GM19240 (cell line): Measurements from ENCODE around the gene NR2C1.
"Not testable (repeated sequence)": the region's sequence is repeated elsewhere in the genome, so short reads cannot be mapped to it uniquely, and the experiment has no call there.

ENCODE experiments used
- DNase-seq: peaks from one replicate; pipeline ENCODE4 v3.0.0; 2011; ENCODE audit warnings: low spot score; ENCODE audit not compliant: insufficient read length

The NR2C1 gene

DNA sequence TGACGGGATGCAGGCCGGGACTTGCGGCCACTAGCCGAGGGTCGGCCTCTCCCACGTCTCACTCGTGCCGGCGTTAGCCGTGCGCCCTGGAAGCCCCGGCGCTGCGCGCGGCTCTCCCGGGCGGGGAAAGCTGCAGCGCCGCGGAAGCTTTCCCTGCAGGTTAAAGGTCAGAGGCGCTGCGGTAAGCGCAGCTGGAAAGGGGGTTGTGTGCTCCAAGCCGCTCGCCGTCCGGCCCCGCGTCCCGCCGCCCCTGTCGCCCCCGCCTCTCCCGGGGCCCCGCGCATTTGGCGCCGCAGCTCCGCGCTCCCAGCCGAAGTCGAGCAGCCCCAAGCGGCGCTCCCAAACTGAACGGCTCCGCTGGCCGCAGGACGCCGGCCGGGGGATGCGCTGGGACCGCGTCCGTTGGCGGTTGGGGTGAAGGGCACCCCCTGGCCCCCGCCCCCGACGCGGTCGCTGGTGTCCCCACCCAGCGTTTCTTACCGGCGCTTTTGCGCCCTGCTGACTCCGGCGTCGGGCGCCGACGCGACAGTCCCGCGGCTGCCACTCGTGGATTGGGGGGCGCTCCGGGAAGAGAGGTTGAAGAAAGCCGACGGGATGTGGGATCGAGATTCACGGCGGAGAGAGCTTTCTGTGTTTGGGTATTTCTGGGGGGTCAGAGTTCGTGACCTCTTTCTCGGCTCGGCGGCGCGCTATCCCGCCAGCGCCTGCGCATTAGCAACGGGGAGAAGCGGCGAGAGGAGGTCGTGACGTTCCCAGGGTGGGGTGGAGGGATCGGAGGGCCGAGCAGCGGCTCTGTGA is at the start of gene NR2C1:
TSS of gene NR2C1 (minus strand) at position 719 of the 798 bp plus-strand sequence. CDS start 6,234 bp downstream, outside the sequence.
- DNase-seq: peak; percentile 97

GRCh38 chr12:95118788-95119179 is 45.4 kb upstream of the NR2C1 start:
- DNase-seq: no peak

DNA sequence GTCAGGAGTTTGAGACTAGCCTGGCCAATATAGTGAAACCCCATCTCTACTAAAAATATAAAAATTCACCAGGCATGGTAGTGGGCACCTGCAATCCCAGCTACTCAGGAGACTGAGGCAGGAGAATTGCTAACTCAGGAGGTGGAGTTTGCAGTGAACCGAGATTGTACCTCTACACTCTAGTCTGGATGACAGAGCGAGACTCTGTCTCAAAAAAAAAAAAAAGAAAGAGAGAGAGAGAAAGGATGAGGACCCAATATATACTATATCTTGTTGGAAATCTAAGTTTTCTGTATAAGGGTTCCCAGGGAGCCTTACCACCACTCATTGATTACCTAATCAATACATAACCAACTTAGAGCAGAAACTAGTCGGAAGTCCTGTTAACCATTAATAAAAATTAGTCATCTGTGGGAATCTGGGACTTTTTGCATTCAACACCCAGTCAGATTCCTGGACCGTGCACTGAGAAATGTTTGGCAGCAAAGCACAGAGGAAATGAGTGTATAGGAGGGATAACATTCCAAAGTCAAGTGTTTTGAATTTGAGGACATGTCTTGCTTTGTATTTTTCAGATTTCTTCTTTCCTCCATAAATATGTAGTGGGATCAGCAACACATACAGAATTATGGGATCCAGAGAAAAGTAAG is 44.8 kb upstream of the NR2C1 start:
- DNase-seq: no peak

DNA sequence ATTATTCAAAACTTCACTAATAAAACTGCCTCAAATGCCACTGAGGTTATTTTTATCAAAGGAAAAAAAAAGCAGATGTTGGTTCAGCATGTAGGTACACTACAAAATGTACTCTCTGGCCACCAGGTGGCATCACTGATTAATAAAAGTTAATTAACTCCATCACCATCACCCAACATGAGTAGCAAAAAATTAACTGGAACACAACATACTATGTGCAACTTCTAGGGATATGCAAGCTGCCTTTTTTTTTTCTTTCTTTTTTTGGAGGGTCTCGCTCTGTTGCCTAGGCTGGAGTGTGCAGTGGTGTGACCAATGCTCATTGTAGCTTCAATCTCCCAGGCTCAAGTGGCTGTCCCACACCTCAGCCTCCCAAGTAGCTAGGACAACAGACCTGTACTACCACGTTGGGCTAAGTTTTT is 43.8 kb upstream of the NR2C1 start:
- DNase-seq: peak; percentile 38

- DNase-seq: peak; percentile 6
Observed at GRCh38 chr12:95116773-95117172, 43.4 kb upstream of the NR2C1 start.

GRCh38 chr12:95116341-95116740 is 42.9 kb upstream of the NR2C1 start:
- no peak for DNase-seq

DNA sequence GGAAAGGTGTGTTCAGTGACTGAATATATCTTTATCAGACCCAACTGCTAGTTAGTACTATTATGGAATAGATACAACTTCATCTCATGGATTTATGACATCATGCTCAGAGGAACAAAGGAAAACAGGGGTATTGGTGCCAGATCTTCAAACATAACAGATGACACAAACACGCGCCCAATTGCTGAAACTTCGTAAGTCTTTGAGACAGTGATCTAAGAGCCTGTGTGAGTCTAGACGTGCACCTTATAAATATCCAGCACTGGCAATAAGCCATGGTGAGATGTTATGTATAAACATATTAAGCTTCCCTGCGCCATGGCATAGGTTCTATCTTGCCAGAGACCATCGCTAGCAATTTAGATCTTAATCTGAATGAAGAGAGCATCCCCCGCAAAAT is 42.2 kb upstream of the NR2C1 start:
- no peak for DNase-seq

DNA sequence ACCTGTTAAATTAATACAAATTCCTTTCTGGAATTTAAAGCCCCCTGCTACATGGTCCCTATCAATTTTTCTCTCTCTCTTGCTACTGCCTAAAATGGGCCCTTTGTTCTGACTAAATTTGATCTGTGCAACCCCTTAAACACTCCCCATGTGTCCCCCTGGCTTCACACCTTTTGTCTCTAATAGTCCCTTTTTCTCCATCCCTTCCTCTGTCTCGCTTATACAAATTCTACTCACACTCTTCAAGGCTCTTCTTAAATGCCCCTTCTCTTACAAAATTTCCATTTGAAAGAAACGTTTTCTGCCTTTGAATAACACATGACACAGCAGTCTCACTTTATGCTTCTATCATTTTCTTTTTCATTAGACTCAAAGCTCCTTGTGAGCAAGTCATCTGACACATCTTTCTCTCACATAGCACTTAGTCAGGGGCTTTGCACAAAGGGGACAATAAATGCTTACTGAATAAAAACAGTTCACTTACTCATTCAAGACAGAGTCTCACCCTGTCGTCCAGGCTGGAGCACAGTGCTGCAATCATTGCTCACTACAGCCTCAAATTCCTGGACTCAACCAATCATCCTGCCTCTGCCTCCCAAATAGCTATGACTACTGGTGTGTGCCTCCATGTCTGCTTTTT is 41.5 kb upstream of the NR2C1 start:
- DNase-seq: no peak

DNA sequence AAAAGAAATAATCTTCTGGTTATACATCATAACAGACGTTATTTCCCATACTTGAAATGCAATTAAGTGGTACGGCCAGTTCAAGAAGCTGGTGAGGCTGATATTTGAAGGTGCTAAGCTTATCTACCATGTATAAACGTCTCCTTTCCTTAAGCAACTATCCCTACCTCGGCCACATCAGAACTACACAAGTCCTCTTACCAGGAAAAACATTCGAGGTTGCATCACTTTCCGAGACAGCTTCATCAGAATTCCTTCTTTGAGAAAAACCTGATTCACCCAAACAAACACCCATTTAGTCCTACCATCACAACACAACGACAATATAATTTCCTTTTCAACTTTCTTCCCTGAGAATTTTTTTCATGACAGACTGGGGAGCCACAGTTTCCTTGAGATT is 33.9 kb upstream of the NR2C1 start:
- no peak for DNase-seq

GRCh38 chr12:95105540-95105939 is 32.1 kb upstream of the NR2C1 start:
- DNase-seq: no peak

DNA sequence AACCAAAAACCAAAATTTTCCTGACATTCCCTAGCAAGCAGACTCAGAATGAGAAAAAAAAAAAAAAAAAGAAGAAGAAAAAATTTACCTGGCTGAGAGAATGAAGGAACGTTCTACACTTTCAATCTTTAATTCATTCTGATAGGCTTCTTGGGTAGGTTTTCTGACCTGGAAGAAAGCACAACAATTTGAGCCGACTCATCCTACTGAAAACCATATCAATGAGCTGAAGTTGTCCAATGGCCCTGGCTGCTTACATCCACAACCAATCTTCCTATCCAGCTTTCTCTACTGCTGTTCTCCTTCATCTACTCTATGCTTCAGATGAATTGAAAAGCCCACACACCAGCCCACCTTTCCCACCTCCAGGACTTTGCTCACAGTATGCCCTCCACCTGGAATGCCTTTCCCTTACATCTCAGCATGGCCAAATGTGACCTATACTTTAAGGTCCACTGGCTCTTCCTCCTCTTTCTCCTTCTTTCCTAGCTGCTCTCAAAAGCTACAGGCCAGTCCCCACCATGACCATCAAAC is 31.6 kb upstream of the NR2C1 start:
- no peak for DNase-seq

- peak; percentile 31 for DNase-seq
Observed at GRCh38 chr12:95102916-95103671, 29.7 kb upstream of the NR2C1 start.

GRCh38 chr12:95101957-95102356 is 28.5 kb upstream of the NR2C1 start:
- DNase-seq: not testable (repeated sequence)

DNA sequence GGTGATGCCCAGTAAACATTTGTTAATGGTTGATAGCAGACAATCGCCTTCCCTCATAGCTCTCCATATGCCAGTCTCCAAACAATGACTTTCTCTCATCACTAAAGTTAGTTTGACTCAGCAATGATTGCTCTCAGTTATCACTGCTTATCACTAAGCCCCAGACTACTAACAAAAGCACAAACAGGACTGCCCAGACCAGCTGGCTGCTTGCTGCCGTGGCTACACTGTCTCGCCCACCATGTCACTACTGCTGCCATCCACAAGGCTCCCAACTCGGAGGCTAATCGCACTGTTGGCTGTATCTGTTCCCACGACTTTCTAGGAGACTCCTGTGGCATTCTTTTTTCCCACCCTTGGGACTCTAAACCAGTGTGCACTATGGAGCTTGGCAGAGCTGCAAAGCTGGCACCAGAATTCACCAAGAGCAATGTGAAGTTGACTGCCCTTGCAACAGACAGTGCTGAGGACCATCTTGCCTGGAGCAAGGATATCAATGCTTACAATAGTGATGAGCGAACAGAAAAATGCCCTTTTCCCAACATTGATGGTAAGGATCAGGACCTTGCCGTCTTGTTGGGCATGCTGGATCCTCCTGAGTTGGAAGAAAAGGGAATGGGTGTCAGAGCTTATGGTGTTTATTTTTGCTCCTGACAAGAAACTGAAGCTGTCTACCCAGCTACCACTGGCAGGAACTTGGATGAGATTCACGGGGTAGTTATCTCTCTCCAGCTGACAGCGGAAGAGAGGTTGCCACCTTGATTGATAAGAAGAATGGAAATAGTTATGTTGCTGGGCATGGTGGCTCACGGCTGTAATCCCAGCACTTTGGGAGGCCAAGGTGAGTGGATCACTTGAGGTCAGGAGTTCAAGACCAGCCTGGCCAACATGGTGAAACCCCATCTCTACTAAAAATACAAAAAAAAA is 27.1 kb upstream of the NR2C1 start:
- no peak for DNase-seq

DNA sequence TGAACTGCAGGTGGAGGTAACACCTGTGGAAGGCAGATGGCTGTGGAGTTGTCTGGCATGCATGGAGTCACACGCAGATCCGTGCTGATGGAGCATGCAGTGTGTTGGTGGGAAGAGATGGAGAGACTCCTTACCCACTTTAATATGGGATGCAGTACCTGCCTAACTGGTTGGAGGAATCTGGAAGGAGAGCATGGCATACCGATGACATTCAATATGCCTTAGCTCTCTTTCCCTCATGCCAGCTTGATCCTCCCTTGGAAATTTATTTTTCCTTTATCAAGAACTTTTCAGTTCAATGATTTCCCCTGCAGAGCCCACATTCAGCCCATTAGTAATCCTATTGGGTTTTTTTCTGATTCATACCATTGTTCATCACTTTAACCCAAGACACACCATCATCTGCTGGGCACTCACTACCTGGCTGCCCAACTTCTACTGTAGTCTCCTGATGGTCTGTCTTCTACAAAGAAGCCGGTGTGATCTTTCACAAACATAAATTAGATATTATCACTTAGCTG is 25.9 kb upstream of the NR2C1 start:
- DNase-seq: no peak

DNA sequence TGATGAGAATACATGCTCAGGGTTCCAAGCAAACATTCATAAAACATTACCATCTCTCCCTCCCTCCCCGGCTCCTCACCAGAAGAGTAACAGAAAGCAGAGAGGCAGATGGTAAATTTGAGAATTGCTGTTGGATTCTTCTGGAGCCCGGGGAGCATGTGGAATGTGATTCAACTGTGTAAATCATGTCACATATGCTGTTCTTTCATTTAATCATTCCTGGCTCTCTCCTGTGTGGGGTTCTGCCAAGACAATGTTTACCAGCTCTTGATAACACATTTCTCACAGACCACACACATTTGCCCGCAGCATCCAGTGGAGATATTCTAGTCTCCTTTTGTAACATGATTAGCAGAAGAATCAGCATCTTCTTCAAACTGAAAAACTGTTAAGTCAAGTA is 23.4 kb upstream of the NR2C1 start:
- DNase-seq: no peak

- no peak for DNase-seq
Observed at GRCh38 chr12:95096378-95096777, 23.0 kb upstream of the NR2C1 start.

GRCh38 chr12:95095866-95096265 is 22.4 kb upstream of the NR2C1 start:
- DNase-seq: not testable (repeated sequence)

GRCh38 chr12:95089462-95089861 is 16.0 kb upstream of the NR2C1 start:
- DNase-seq: no peak

GRCh38 chr12:95088379-95088778 is 15.0 kb upstream of the NR2C1 start:
- no peak for DNase-seq
